Tongue (tissue), 2 donors: Measurements from ENCODE around the gene SLC4A11. TPM values are rescaled to one million over a fixed set of nuclear protein-coding genes. Genes with fewer than 3 reads are reported as not detected.

Source experiments
- DNase-seq: peaks from one replicate; pipeline ENCODE4 v3.0.0-alpha.2; 2015
- total RNA-seq: library from RNA; depleted of rRNA; stranded (reverse); fragments of >200 nt; gene quantifications from one replicate; pipeline ENCODE4 v1.2.3, GENCODE V29; 2014

Gene SLC4A11
- total RNA-seq, 1 donor from 2014 or later, result 0.62 TPM

DNA sequence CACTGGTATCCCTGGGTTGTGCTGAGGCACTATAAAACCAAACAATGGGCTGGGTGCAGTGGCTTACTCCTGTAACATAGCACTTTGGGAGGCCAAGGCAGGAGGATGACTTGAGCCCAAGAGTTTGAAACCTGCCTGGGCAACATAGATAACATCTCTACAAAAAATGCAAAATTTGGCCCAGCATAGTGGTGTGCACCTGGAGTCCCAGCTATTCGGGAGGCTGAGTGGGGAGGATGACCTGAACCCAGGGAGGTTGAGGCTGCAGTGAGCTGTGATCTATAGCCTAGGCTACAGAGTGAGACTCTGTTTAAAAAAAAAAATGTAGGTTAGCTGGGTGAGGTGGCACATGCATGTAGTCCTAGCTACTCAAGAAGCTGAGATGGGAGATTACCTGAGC, 7.7 kb upstream of the SLC4A11 start:
- no peak for DNase-seq

- DNase-seq, result no peak
Observed at GRCh38 chr20:3245711-3246110, 6.7 kb upstream of the SLC4A11 start.

DNA sequence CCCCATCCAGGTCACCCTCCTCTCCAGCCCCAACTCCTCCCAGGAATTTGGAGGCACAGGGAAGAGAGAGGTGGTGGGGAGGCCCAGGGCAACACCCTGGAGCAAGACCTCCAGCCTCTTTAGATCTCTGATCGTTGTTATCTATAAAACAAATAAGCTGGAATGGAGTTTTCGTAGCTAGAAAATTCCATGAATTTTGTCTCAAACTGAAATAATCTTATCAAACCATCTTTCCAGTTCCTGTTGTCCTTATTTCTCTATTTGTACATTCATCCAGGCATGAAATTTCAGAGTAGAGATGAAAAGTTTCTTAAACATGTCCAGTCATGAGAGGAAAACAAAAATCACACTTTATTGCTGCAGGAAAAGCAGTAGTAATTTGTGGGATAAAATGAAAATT, 6.2 kb upstream of the SLC4A11 start:
- DNase-seq, result no peak

- DNase-seq, result no peak
Observed at GRCh38 chr20:3244613-3245012, 5.6 kb upstream of the SLC4A11 start.

DNA sequence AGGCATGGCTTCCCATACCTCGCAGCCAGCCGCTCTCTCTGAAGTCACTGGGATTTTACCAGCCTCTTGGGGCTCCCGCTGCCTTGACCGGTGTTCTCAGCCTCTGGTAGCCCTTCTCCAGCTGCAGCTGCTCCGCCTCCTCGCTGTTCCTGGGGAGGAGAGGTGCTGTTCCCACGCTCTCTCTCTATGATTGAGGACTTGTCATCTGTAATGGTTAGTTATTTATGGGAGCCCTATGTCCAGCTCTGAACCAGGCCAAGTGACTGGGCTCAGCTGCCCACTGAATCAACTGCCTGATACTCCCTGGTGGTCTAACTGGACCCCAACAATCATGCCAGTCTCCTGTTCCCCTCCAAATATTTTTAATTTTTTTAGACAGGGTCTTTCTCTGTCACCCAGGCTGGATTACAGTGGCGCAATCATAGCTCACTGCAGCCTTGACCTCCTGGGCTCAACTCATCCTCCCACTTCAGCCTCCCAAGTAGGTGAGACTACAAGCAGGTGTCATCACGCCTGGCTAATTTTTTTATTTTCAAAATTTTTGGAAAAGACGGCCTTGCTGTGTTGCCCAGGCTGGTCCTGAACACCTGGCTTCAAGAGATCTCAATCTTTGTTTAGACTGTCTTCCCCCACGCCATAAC, 4.8 kb upstream of the SLC4A11 start:
- no peak for DNase-seq

DNA sequence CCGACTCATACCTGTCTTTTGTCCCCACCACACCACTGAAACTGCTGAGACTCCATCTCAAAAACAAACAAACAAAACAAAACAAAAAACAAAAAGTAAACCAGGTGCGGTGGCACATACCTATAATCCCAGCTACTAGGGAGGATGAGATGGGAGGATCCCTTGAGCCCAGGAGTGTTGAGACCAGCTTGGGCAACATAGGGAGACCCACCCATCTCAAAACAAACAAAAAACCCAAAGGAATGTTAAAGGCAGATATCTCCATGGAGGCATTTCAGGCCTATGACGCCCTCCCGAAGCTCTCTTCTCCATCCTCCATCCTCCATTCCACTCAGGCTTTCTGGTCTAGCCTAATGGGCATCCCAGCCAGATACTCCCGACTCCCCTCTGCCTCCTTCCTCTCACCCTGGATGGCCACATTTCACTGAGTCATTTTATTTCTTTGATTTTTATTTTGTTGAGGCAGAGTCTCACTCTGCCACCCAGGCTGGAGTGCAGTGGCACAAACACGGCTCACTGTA, 3.2 kb upstream of the SLC4A11 start:
- no peak for DNase-seq

- DNase-seq, result no peak
Observed at GRCh38 chr20:3240776-3241363, 1.9 kb upstream of the SLC4A11 start.

DNA sequence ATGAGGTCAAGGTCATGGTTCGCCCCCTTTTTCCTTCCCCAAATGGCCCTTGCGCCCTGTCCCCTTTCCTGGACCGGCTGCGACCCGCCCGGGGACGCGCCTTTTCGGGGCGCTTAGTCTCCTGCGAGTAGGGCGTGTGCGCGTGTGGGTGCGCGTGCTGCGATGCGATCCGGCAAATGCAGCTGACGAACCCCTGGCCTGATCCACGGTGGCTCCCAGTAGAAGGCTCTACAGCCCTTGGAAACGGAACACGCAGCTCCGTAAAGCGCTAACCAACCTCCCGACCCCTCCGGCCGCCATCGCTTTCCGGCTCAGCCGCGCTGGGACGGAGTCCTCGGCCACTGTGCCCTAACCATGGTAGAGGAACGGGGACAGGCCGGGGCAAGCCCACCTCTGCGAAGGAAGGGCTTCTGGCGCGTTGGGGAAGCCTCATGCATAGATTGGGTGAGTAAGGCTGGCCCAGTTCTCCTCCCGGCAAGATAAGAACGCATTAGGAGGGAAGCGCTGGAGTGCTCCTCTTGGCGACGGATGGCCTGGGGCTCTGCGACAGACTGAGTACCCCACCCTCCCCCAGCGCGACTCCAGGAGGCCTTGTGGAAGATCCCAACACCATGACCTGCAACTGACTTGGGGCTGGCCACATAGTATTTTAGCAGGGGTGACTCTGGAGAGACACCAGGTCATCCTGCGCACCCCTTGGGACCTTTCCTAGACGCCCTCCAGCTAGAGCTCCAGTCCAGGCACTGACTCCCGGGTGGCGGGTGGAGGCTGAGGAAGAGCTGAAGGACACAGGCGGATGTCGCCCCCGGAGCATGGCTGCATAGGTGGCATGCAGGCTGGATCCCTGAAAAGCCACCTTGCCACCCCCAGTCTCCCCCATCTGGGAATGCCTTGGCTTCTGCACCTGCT, 1.1 kb upstream of the SLC4A11 start:
- no peak for DNase-seq

- peak; percentile 63 for DNase-seq
Observed at GRCh38 chr20:3238616-3239025, 369 bp downstream of the SLC4A11 start.

DNA sequence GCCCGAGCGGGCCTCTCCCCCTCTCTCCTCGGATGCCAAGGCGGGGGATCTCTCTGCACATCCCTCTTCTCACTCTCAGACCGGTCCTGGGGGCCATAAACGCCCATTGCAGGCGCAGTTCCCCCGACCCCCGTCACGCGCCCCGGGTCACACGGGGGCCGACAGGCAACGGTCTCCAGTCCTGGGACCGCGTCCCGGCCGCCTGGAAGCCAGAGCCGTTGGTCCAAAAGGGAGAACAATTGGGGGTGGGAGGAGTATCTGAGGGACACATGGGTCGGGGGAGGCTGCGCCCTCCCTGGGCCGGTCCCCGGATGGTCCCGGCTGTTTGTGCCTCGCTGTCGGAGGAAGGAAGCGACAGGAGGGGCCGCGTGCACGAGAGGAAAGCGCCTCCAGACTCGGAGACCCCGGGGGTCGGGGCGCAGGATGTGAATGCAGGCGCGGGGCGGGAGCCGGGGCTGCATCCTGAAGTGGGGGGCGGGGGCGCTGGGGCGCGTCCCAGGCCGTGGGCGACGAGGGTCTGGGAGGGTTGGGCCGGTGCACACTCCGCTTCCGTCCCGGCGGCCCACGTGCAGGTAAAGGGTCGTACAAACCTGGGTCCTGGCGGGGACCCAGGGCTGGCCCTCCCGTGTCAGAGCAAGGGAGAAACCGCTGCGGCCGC, 903 bp downstream of the SLC4A11 start:
- DNase-seq, result no peak

GRCh38 chr20:3237011-3237957, 1.7 kb downstream of the SLC4A11 start:
- DNase-seq, result no peak

- no peak for DNase-seq
Observed at GRCh38 chr20:3235666-3236324, 3.2 kb downstream of the SLC4A11 start.

DNA sequence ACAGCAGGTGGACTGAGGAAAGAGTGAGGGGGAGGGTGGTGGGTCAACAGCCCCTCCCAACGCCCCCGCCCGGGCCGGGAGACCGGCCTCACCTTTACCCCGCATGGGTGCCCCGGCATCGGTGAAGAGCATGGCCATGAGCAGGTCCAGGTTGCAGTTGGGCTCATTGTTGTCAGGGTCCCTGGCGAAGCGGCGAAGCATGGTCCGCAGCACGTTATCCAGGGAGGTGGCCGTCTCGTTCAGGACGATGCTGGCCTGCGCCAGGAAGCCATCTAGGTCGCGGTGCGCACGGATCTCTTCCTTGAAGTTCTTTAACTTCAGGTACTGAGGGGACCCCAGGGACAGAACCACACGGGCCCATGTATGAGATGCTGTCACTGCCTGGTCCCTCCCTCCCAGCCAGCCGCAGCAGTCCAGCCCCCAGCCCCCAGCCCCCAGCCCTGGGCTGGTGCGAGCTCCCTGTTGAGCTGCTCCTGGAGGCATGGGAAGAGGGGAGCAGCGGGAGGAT, 4.9 kb downstream of the SLC4A11 start:
- no peak for DNase-seq

- DNase-seq, result no peak
Observed at GRCh38 chr20:3233131-3233990, 5.6 kb downstream of the SLC4A11 start.

- no peak for DNase-seq
Observed at GRCh38 chr20:3231889-3232588, 7.0 kb downstream of the SLC4A11 start.

DNA sequence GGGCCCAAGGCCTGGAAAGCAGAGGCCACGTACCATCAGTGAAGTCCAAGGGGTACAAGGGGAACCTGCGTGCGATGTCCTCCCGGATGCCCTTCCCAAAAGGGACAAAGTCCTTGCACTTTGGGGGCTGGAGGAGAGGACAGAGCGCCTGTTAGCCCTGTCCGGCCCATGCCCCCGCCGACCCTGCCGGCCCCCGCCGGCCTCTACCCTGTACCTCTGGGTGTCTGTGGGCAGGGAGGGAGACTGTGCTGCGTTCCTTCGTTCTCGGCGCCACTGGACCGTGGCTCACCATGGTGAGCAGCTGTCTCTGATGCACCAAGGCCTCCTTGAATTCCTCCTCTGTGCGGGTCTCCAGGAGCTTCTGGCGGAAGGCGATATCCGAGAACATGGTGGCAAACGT, 7.9 kb downstream of the SLC4A11 start:
- DNase-seq, result no peak

GRCh38 chr20:3229798-3230197, 9.2 kb downstream of the SLC4A11 start:
- DNase-seq, result no peak

DNA sequence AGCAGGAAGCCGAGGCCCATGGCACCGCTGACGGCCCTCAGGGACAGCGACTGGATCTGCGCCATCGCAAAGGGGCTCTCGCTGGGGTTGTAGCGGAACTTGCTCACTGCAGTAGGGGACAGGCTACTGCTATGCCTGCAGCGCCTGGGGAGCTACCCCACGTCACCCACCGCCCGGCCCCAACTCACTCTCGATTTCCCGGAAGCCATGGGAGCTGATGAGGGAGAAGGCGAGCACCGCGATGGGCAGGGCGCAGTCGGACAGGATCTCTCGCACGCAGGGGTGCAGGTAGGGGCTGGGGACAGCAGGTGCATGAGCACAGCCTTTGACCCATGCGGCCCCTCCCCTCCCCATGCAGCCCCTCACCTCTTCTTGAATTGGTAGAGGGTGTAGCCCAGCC, 9.8 kb downstream of the SLC4A11 start:
- DNase-seq, result no peak

DNA sequence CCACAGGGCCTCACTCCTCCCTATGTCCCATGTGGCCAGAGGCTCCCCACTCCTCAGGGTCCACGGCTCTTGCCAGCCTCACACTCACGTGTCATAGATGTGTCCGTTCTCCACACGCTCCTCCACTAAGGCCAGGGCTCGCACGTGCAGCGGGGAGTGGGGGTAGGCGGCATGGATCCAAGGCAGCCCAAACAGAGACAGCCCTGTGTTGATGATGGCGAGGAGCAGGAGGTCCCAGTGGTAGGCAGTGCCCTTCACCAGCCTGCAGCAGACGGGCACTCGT, 10.3 kb downstream of the SLC4A11 start:
- no peak for DNase-seq
